SK-N-MC (cell line): ENCODE data around the gene MVD.

Source experiments
- EZH2 ChIP-seq: fragments of 200-600 bp; sonication (generic); IDR thresholded peaks from one replicate; pipeline ENCODE4 v1.6.1; 2017; ENCODE audit warnings: antibody characterized with exemption
- FOXP2 ChIP-seq: optimal IDR thresholded peaks from 2 replicates; pipeline ENCODE3; 2011; ENCODE audit warnings: mild to moderate bottlenecking, moderate library complexity; ENCODE audit not compliant: insufficient read depth; ENCODE audit errors: extremely low read length, control extremely low read depth
- POLR2AphosphoS5 ChIP-seq: IDR thresholded peaks from 2 replicates; pipeline ENCODE4 v1.6.1; 2012; ENCODE audit warnings: mild to moderate bottlenecking, low read depth, low read length, borderline replicate concordance

- TF ChIP-seq POLR2AphosphoS5 (no peak), EZH2 (no peak), FOXP2 (no peak)
These were observed 19.8 kb downstream of the MVD start for GRCh38 chr16:88642881-88643643.
